GM12878 (cell line): ENCODE data around the gene LMF1.

Source experiments
- ETV6 ChIP-seq, 2 experiments: fragments of 450-650 bp in 1 of 2; IDR thresholded peaks in 1 of 2; conservative IDR thresholded peaks in 1 of 2; 2 replicates each; pipeline ENCODE4 v1.6.1; 2014; ENCODE audit warnings: antibody characterized with exemption in 1 of 2, borderline replicate concordance in 1 of 2, low read depth in 1 of 2, mild to moderate bottlenecking in 1 of 2, moderate library complexity in 1 of 2
- HDGF ChIP-seq: fragments of 450-650 bp; IDR thresholded peaks from 2 replicates; pipeline ENCODE4 v1.6.1; 2016; ENCODE audit warnings: antibody characterized with exemption
- POLR2A ChIP-seq: IDR thresholded peaks from 2 replicates; pipeline ENCODE4 v1.6.1; 2011; ENCODE audit warnings: low read depth, mild to moderate bottlenecking, low read length
- SIN3A ChIP-seq: IDR thresholded peaks from 2 replicates; pipeline ENCODE4 v1.6.1; 2012; ENCODE audit warnings: low read depth, low read length, improper control_type of control experiment
- WRNIP1 ChIP-seq: IDR thresholded peaks from 2 replicates; pipeline ENCODE4 v1.6.1; 2011; ENCODE audit warnings: low read depth, low read length, improper control_type of control experiment, borderline replicate concordance
- ZNF384 ChIP-seq: IDR thresholded peaks from 2 replicates; pipeline ENCODE4 v1.6.1; 2012; ENCODE audit warnings: low read depth, mild to moderate bottlenecking, low read length, improper control_type of control experiment, borderline replicate concordance
- TF ChIP-seq, protein P1 (sequence below): IDR thresholded peaks from 2 replicates; pipeline ENCODE4 v1.6.1; 2011; ENCODE audit warnings: borderline replicate concordance, low read depth, mild to moderate bottlenecking, moderate library complexity, mixed read lengths, low read length; ENCODE audit not compliant: insufficient read depth; ENCODE audit errors: extremely low read length
- TF ChIP-seq, protein P2 (sequence below), 3 experiments: IDR thresholded peaks in 2 of 3; conservative IDR thresholded peaks in 1 of 3; 2 replicates each; pipeline ENCODE4 v1.5.1; 2011; ENCODE audit warnings: low read depth in 3 of 3, low read length in 3 of 3, mild to moderate bottlenecking in 3 of 3, control low read depth in 2 of 3, moderate library complexity in 2 of 3, inconsistent platforms in 1 of 3, mixed read lengths in 1 of 3; ENCODE audit not compliant: control insufficient read depth in 2 of 3, insufficient read depth in 1 of 3; ENCODE audit errors: extremely low read depth in 1 of 3

DNA sequence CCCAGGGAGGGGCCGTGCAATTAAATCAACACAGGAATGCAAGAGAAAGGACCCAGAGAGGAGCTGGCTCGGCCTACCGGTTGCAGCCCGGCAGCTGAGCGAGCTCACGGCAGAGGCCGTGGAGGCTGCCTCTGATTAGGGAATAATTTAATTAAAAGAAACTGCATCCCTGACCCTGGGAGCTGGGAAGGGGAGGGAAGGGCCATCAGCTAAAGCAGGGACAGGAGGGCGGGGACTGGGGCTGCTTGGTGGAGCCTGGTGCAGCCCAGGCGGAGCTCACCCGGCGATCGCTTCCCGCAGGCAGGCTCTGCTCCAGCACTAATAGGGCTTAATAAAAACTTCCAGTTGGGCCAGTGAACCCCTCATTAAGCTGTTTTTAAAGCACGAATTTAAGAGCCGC, 43.4 kb downstream of the LMF1 start:
- TF ChIP-seq ETV6 (conservative IDR thresholded peaks at IDR 0.05 in 1 of 2, IDR thresholded peaks at IDR 0.05 in 1 of 2; ENCODE audit: borderline replicate concordance in 1 of 2, low read depth in 1 of 2) (no peak), POLR2A (no peak), HDGF (no peak), WRNIP1 (no peak), ZNF384 (no peak), SIN3A (no peak)
- TF ChIP-seq, protein P1, sequence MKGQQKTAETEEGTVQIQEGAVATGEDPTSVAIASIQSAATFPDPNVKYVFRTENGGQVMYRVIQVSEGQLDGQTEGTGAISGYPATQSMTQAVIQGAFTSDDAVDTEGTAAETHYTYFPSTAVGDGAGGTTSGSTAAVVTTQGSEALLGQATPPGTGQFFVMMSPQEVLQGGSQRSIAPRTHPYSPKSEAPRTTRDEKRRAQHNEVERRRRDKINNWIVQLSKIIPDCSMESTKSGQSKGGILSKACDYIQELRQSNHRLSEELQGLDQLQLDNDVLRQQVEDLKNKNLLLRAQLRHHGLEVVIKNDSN: no peak
- TF ChIP-seq, protein P2, sequence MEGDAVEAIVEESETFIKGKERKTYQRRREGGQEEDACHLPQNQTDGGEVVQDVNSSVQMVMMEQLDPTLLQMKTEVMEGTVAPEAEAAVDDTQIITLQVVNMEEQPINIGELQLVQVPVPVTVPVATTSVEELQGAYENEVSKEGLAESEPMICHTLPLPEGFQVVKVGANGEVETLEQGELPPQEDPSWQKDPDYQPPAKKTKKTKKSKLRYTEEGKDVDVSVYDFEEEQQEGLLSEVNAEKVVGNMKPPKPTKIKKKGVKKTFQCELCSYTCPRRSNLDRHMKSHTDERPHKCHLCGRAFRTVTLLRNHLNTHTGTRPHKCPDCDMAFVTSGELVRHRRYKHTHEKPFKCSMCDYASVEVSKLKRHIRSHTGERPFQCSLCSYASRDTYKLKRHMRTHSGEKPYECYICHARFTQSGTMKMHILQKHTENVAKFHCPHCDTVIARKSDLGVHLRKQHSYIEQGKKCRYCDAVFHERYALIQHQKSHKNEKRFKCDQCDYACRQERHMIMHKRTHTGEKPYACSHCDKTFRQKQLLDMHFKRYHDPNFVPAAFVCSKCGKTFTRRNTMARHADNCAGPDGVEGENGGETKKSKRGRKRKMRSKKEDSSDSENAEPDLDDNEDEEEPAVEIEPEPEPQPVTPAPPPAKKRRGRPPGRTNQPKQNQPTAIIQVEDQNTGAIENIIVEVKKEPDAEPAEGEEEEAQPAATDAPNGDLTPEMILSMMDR (IDR thresholded peaks at IDR 0.05 in 2 of 3, conservative IDR thresholded peaks at IDR 0.05 in 1 of 3; ENCODE audit: control insufficient read depth in 2 of 3, extremely low read depth in 1 of 3, insufficient read depth in 1 of 3, low read depth in 3 of 3, low read length in 3 of 3): no peak
